Measurements from ENCODE around the gene LILRA2.
"Not testable (repeated sequence)": the region's sequence is repeated elsewhere in the genome, so short reads cannot be mapped to it uniquely, and the experiment has no call there.

LILRA2 gene

GRCh38 chr19:54571715-54572615 is 1.6 kb upstream of the LILRA2 start:
- H3K4me1 ChIP-seq (ENCODE audit: control insufficient read depth, insufficient read depth, low read length); DNase-seq (ENCODE audit: low read depth); H3K9ac ChIP-seq (ENCODE audit: low read length): not testable (repeated sequence)

GRCh38 chr19:54572696-54573311 is 786 bp upstream of the LILRA2 start:
- H3K27me3 ChIP-seq (replicated peaks; ENCODE audit: control insufficient read depth, insufficient read depth, low read length), result no peaks in the 10 kb centered on the region
- no peaks in the 10 kb centered on the region for H3K9me3 ChIP-seq (ENCODE audit: control insufficient read depth, low read length)
- H3K36me3 ChIP-seq (ENCODE audit: control insufficient read depth, insufficient read depth, low read length, severe bottlenecking), result no peaks in the 10 kb centered on the region
- H3K4me1 ChIP-seq (ENCODE audit: control insufficient read depth, insufficient read depth, low read length), result no peaks in the 10 kb centered on the region
- no peak overlapping the region for H3K9ac ChIP-seq (ENCODE audit: low read length)
- DNase-seq (ENCODE audit: low read depth), result no peak
- no peak overlapping the region for H3K4me3 ChIP-seq (ENCODE audit: low read length)

More at GRCh38 chr19:54571715-54572615, 1.6 kb upstream of the LILRA2 start:
- not testable (repeated sequence) for H3K36me3 ChIP-seq (ENCODE audit: control insufficient read depth, insufficient read depth, low read length, severe bottlenecking); H3K4me3 ChIP-seq (ENCODE audit: low read length); H3K9me3 ChIP-seq (ENCODE audit: control insufficient read depth, low read length); H3K27me3 ChIP-seq (replicated peaks; ENCODE audit: control insufficient read depth, insufficient read depth, low read length)

- Histone ChIP-seq H3K27me3 (replicated peaks; ENCODE audit: control insufficient read depth, insufficient read depth, low read length) (no peaks in the 10 kb centered on the region), H3K9ac (ENCODE audit: low read length) (no peak overlapping the region), H3K4me3 (ENCODE audit: low read length) (no peak overlapping the region), H3K36me3 (ENCODE audit: control insufficient read depth, insufficient read depth, low read length, severe bottlenecking) (no peaks in the 10 kb centered on the region), H3K9me3 (ENCODE audit: control insufficient read depth, low read length) (no peaks in the 10 kb centered on the region), H3K4me1 (ENCODE audit: control insufficient read depth, insufficient read depth, low read length) (no peaks in the 10 kb centered on the region)
- no peak for DNase-seq (ENCODE audit: low read depth)
Observed at GRCh38 chr19:54574051-54574450, 461 bp downstream of the LILRA2 start.

GRCh38 chr19:54574527-54575056 is 1.0 kb downstream of the LILRA2 start:
- no peak overlapping the region for H3K9ac ChIP-seq (ENCODE audit: low read length)
- H3K36me3 ChIP-seq (ENCODE audit: control insufficient read depth, insufficient read depth, low read length, severe bottlenecking), result no peaks in the 10 kb centered on the region
- no peak overlapping the region for H3K4me3 ChIP-seq (ENCODE audit: low read length)
- H3K4me1 ChIP-seq (ENCODE audit: control insufficient read depth, insufficient read depth, low read length), result no peaks in the 10 kb centered on the region
- H3K9me3 ChIP-seq (ENCODE audit: control insufficient read depth, low read length), result no peaks in the 10 kb centered on the region
- H3K27me3 ChIP-seq (replicated peaks; ENCODE audit: control insufficient read depth, insufficient read depth, low read length), result no peaks in the 10 kb centered on the region
- DNase-seq (ENCODE audit: low read depth), result no peak

- H3K9me3 ChIP-seq (ENCODE audit: control insufficient read depth, low read length); H3K9ac ChIP-seq (ENCODE audit: low read length); H3K4me1 ChIP-seq (ENCODE audit: control insufficient read depth, insufficient read depth, low read length); H3K27me3 ChIP-seq (replicated peaks; ENCODE audit: control insufficient read depth, insufficient read depth, low read length); DNase-seq (ENCODE audit: low read depth); H3K4me3 ChIP-seq (ENCODE audit: low read length); H3K36me3 ChIP-seq (ENCODE audit: control insufficient read depth, insufficient read depth, low read length, severe bottlenecking): not testable (repeated sequence)
Observed at GRCh38 chr19:54575205-54575604, 1.6 kb downstream of the LILRA2 start.

- Histone ChIP-seq H3K9ac (ENCODE audit: low read length) (no peak overlapping the region), H3K4me3 (ENCODE audit: low read length) (no peak overlapping the region), H3K36me3 (ENCODE audit: control insufficient read depth, insufficient read depth, low read length, severe bottlenecking) (no peaks in the 10 kb centered on the region), H3K9me3 (ENCODE audit: control insufficient read depth, low read length) (no peaks in the 10 kb centered on the region), H3K4me1 (ENCODE audit: control insufficient read depth, insufficient read depth, low read length) (no peaks in the 10 kb centered on the region), H3K27me3 (replicated peaks; ENCODE audit: control insufficient read depth, insufficient read depth, low read length) (no peaks in the 10 kb centered on the region)
- no peak for DNase-seq (ENCODE audit: low read depth)
Observed at GRCh38 chr19:54576411-54576976, 2.9 kb downstream of the LILRA2 start.

GRCh38 chr19:54577334-54577733 is 3.7 kb downstream of the LILRA2 start:
- H3K4me1 ChIP-seq (ENCODE audit: control insufficient read depth, insufficient read depth, low read length), result no peaks in the 10 kb centered on the region
- no peak overlapping the region for H3K4me3 ChIP-seq (ENCODE audit: low read length)
- no peak for DNase-seq (ENCODE audit: low read depth)
- H3K9me3 ChIP-seq (ENCODE audit: control insufficient read depth, low read length), result no peaks in the 10 kb centered on the region
- H3K9ac ChIP-seq (ENCODE audit: low read length), result no peak overlapping the region
- no peaks in the 10 kb centered on the region for H3K27me3 ChIP-seq (replicated peaks; ENCODE audit: control insufficient read depth, insufficient read depth, low read length)
- no peaks in the 10 kb centered on the region for H3K36me3 ChIP-seq (ENCODE audit: control insufficient read depth, insufficient read depth, low read length, severe bottlenecking)

- not testable (repeated sequence) for DNase-seq (ENCODE audit: low read depth); H3K4me1 ChIP-seq (ENCODE audit: control insufficient read depth, insufficient read depth, low read length); H3K4me3 ChIP-seq (ENCODE audit: low read length); H3K9ac ChIP-seq (ENCODE audit: low read length); H3K9me3 ChIP-seq (ENCODE audit: control insufficient read depth, low read length); H3K36me3 ChIP-seq (ENCODE audit: control insufficient read depth, insufficient read depth, low read length, severe bottlenecking); H3K27me3 ChIP-seq (replicated peaks; ENCODE audit: control insufficient read depth, insufficient read depth, low read length)
Observed at GRCh38 chr19:54578268-54578667, 4.7 kb downstream of the LILRA2 start.

- H3K27me3 ChIP-seq (replicated peaks; ENCODE audit: control insufficient read depth, insufficient read depth, low read length), result no peaks in the 10 kb centered on the region
- no peaks in the 10 kb centered on the region for H3K4me1 ChIP-seq (ENCODE audit: control insufficient read depth, insufficient read depth, low read length)
- no peak overlapping the region for H3K4me3 ChIP-seq (ENCODE audit: low read length)
- H3K9me3 ChIP-seq (ENCODE audit: control insufficient read depth, low read length), result no peaks in the 10 kb centered on the region
- H3K36me3 ChIP-seq (ENCODE audit: control insufficient read depth, insufficient read depth, low read length, severe bottlenecking), result no peaks in the 10 kb centered on the region
- H3K9ac ChIP-seq (ENCODE audit: low read length), result no peak overlapping the region
- DNase-seq (ENCODE audit: low read depth), result no peak
Observed at GRCh38 chr19:54586397-54586796, 12.8 kb downstream of the LILRA2 start.

- no peak overlapping the region for H3K4me3 ChIP-seq (ENCODE audit: low read length)
- no peaks in the 10 kb centered on the region for H3K36me3 ChIP-seq (ENCODE audit: control insufficient read depth, insufficient read depth, low read length, severe bottlenecking)
- H3K9ac ChIP-seq (ENCODE audit: low read length), result no peak overlapping the region
- DNase-seq (ENCODE audit: low read depth), result no peak
- H3K27me3 ChIP-seq (replicated peaks; ENCODE audit: control insufficient read depth, insufficient read depth, low read length), result no peaks in the 10 kb centered on the region
- no peaks in the 10 kb centered on the region for H3K4me1 ChIP-seq (ENCODE audit: control insufficient read depth, insufficient read depth, low read length)
- no peaks in the 10 kb centered on the region for H3K9me3 ChIP-seq (ENCODE audit: control insufficient read depth, low read length)
Observed at GRCh38 chr19:54587026-54587425, 13.4 kb downstream of the LILRA2 start.

GRCh38 chr19:54593445-54593844 is 19.9 kb downstream of the LILRA2 start, which contains the start of gene LILRA1:
Gene LILRA1 (plus strand): TSS chr19:54593632. CDS start chr19:54594245, 613 bp downstream.
- not testable (repeated sequence) for H3K9ac ChIP-seq (ENCODE audit: low read length); H3K4me3 ChIP-seq (ENCODE audit: low read length); H3K9me3 ChIP-seq (ENCODE audit: control insufficient read depth, low read length); H3K4me1 ChIP-seq (ENCODE audit: control insufficient read depth, insufficient read depth, low read length); H3K27me3 ChIP-seq (replicated peaks; ENCODE audit: control insufficient read depth, insufficient read depth, low read length); DNase-seq (ENCODE audit: low read depth); H3K36me3 ChIP-seq (ENCODE audit: control insufficient read depth, insufficient read depth, low read length, severe bottlenecking)

Data from adipocyte (in vitro differentiated cells).